ENCODE data around the gene C2orf72. TPM values are rescaled to one million over a fixed set of nuclear protein-coding genes. Genes with fewer than 3 reads are reported as not detected.

Gene C2orf72
- total and polyA plus RNA-seq, 2 of the 13 experiments (the other 11 are each of a cell fraction or from before 2014, with no cell fraction given): 147 to 203 TPM

DNA sequence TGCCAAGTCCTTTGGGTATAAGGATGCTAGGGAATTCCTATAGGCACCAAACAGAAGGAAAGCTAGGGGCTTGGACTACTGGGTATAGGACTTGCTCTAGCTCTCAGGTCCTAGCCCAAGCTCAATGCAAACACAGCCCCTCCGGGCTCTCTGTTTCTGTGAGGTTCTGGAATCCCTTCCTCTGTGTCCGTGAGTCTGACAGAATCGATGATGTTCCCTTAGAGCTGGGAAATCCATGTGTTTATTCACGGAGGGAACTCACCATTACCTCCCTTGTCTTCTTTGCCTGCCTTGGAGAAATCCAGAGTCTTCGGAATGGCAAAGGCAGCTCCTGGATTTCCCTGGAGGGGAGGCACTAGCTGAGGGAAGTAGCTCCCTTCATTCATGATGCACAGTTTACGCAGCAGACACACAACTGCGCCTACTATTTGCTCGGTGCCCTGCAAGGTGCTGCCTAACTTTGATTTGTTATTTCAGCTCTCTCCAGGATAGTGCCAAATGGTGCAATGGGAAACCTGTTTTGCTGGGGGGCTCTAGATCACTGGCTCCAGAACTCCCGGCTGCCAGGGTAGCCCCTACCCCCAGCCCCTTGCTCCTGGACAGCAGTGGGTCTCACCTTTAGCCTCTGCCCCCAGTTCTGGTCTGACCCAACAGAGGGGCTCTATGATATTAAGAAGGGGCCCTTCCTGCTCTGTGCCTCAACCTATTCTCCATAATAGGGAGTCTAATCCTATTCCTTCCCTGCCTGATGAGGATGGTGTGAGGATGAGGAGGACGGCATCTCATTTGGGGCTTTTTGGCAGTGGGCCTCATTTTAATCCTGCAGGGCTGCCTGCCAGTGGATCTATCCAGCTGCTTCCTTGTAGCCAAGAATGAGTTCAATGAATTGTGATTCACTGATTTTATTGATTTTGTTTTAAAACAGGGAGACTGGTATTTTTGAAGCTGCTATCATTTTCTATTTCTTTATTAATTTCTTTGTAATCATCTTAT lies 10.9 kb downstream of the C2orf72 start (continued):
- TF ChIP-seq AKAP8 (CRISPR knock-in tag; IDR thresholded peaks at IDR 0.05) (peak; percentile 51; the same call in 1 of the 2 replicates), ELF4 (CRISPR knock-in tag; IDR thresholded peaks at IDR 0.05; ENCODE audit: borderline replicate concordance) (no peak), ZSCAN30 (CRISPR knock-in tag; IDR thresholded peaks at IDR 0.05) (no peak), MLLT10 (CRISPR knock-in tag; IDR thresholded peaks at IDR 0.05) (no peak), ZNF747 (CRISPR knock-in tag; IDR thresholded peaks at IDR 0.05; ENCODE audit: borderline replicate concordance) (no peak), ZNF850 (CRISPR knock-in tag; conservative IDR thresholded peaks at IDR 0.05) (no peak), ZNF629 (CRISPR knock-in tag; conservative IDR thresholded peaks at IDR 0.05) (no peak), HOXA9 (CRISPR knock-in tag; IDR thresholded peaks at IDR 0.05; ENCODE audit: borderline replicate concordance) (no peak), ZBTB40 (IDR thresholded peaks at IDR 0.05) (no peak), ZBTB40 (CRISPR knock-in tag; IDR thresholded peaks at IDR 0.05) (no peak), DNMT3B (CRISPR knock-in tag; conservative IDR thresholded peaks at IDR 0.05) (no peak), IRF2 (CRISPR knock-in tag; IDR thresholded peaks at IDR 0.05) (no peak; the same call in 1 of the 2 replicates), NBN (conservative IDR thresholded peaks at IDR 0.05) (no peak), HOXA3 (CRISPR knock-in tag; IDR thresholded peaks at IDR 0.05) (0 out of 2 replicates have a peak, but pooled peaks have one; percentile 19), MED1 (CRISPR knock-in tag; IDR thresholded peaks at IDR 0.05) (peak; percentile 18; the same call in 1 of the 2 replicates), KAT2B (IDR thresholded peaks at IDR 0.05; ENCODE audit: borderline replicate concordance, low read depth, low read length) (no peak), ZNF615 (CRISPR knock-in tag; IDR thresholded peaks at IDR 0.05; ENCODE audit: borderline replicate concordance) (no peak)
- TF ChIP-seq, protein P1, sequence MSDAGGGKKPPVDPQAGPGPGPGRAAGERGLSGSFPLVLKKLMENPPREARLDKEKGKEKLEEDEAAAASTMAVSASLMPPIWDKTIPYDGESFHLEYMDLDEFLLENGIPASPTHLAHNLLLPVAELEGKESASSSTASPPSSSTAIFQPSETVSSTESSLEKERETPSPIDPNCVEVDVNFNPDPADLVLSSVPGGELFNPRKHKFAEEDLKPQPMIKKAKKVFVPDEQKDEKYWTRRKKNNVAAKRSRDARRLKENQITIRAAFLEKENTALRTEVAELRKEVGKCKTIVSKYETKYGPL (CRISPR knock-in tag; IDR thresholded peaks at IDR 0.05): no peak
- TF ChIP-seq, protein P2, sequence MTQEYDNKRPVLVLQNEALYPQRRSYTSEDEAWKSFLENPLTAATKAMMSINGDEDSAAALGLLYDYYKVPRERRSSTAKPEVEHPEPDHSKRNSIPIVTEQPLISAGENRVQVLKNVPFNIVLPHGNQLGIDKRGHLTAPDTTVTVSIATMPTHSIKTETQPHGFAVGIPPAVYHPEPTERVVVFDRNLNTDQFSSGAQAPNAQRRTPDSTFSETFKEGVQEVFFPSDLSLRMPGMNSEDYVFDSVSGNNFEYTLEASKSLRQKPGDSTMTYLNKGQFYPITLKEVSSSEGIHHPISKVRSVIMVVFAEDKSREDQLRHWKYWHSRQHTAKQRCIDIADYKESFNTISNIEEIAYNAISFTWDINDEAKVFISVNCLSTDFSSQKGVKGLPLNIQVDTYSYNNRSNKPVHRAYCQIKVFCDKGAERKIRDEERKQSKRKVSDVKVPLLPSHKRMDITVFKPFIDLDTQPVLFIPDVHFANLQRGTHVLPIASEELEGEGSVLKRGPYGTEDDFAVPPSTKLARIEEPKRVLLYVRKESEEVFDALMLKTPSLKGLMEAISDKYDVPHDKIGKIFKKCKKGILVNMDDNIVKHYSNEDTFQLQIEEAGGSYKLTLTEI (CRISPR knock-in tag; conservative IDR thresholded peaks at IDR 0.05): no peak

Data from HepG2 (cell line).